A549 (cell line): ENCODE measurements around the gene DDX54. TPM values are rescaled to one million over a fixed set of nuclear protein-coding genes. Genes with fewer than 3 reads are reported as not detected.

Experiments used
- ATAC-seq, 2 experiments: fragments of 200-7000 bp in 1 of 2; fragments of >200 bp in 1 of 2; cut with Nextera tagmentation in 1 of 2; cut with Tn5 transposase in 1 of 2; 3 replicates each; pipeline versions ENCODE4 v1.8.0 to v1.9.1; 2018 to 2020; ENCODE audit warnings: mild to moderate bottlenecking in 1 of 2, moderate library complexity in 1 of 2
- CTCF ChIA-PET: fragments of 300-600 bp; sonication (Branson Sonifier 250); formaldehyde crosslinking; extraction: SDS; loops from one replicate; lab custom pipeline; 2021; ENCODE audit warnings: antibody characterized with exemption, inconsistent platforms; lab: Yijun Ruan, JAX
- POLR2A ChIA-PET: fragments of 350-600 bp; formaldehyde crosslinking; extraction: SDS; loops from one replicate; lab custom pipeline; 2021; ENCODE audit warnings: antibody characterized with exemption, inconsistent platforms; lab: Yijun Ruan, JAX
- DNase-seq, 2 experiments: peaks; one replicate each; pipeline versions ENCODE4 v3.0.0 to v3.0.0-alpha.2; 2011 to 2016; ENCODE audit warnings: low read depth in 1 of 2, low spot score in 1 of 2
- FAIRE-seq: peaks from 2 replicates; lab custom pipeline; 2011; peaks lifted over from hg19 to GRCh38; lab: Jason Lieb, UNC
- H3K27ac ChIP-seq, 2 experiments: fragments of >200 bp; sonication (Bioruptor Twin); formaldehyde crosslinking; 3 replicates each; pipeline ENCODE4 v1.5.1; 2016 to 2017
- H3K4me1 ChIP-seq: fragments of >200 bp; sonication (Bioruptor Twin); formaldehyde crosslinking; 3 replicates; pipeline ENCODE4 v1.6.1; 2016
- H3K4me2 ChIP-seq: fragments of >200 bp; sonication (Bioruptor Twin); formaldehyde crosslinking; 3 replicates; pipeline ENCODE4 v1.6.1; 2016
- H3K4me3 ChIP-seq: fragments of >200 bp; sonication (Bioruptor Twin); formaldehyde crosslinking; 3 replicates; pipeline ENCODE4 v1.5.1; 2016
- H3K9me3 ChIP-seq: fragments of >200 bp; sonication (Bioruptor Twin); formaldehyde crosslinking; 3 replicates; pipeline ENCODE4 v1.6.1; 2016
- BHLHE40 ChIP-seq: IDR thresholded peaks from 2 replicates; pipeline ENCODE4 v1.6.1; 2012; ENCODE audit warnings: low read depth, low read length, inconsistent platforms
- CBX8 ChIP-seq: fragments of 200-600 bp; sonication (generic); IDR thresholded peaks from 2 replicates; pipeline ENCODE4 v1.6.1; 2016
- CEBPB ChIP-seq, 2 experiments: fragments of >200 bp in 1 of 2; sonication (Bioruptor Twin) in 1 of 2; formaldehyde crosslinking in 1 of 2; IDR thresholded peaks; 2 replicates each; pipeline ENCODE4 v1.6.1; 2012 to 2016
- CHD2 ChIP-seq: fragments of 150-350 bp; IDR thresholded peaks from 2 replicates; pipeline ENCODE4 v1.6.1; 2014; ENCODE audit warnings: low read length; ENCODE audit not compliant: partially characterized antibody
- EHF ChIP-seq: fragments of 250-450 bp; sonication (Bioruptor Pico); IDR thresholded peaks from 2 replicates; pipeline ENCODE4 v1.5.0; 2020; ENCODE audit warnings: mild to moderate bottlenecking
- EP300 ChIP-seq, 2 experiments: fragments of >200 bp; sonication (Bioruptor Twin); formaldehyde crosslinking; IDR thresholded peaks; 2 replicates in 1 of 2; 3 replicates in 1 of 2; pipeline ENCODE4 v1.6.1; 2016 to 2017
- FOSB ChIP-seq: fragments of 250-450 bp; sonication (Bioruptor Pico); IDR thresholded peaks from 2 replicates; pipeline ENCODE4 v1.5.0; 2020; ENCODE audit warnings: mild to moderate bottlenecking, moderate library complexity
- FOSL2 ChIP-seq, 2 experiments: fragments of 450-650 bp in 1 of 2; fragments of >200 bp in 1 of 2; sonication (Bioruptor Twin) in 1 of 2; formaldehyde crosslinking; IDR thresholded peaks; 2 replicates each; pipeline versions ENCODE4 v1.5.0 to v1.6.1; 2016 to 2020; ENCODE audit warnings: mild to moderate bottlenecking in 1 of 2, moderate library complexity in 1 of 2
- GATA3 ChIP-seq: IDR thresholded peaks from 2 replicates; pipeline ENCODE4 v1.6.1; 2012; ENCODE audit warnings: borderline replicate concordance
- HEYL ChIP-seq: fragments of 250-450 bp; sonication (Bioruptor Pico); IDR thresholded peaks from 2 replicates; pipeline ENCODE4 v1.8.0; 2021; ENCODE audit warnings: mild to moderate bottlenecking, moderate library complexity
- HOXA7 ChIP-seq: fragments of 250-450 bp; sonication (Bioruptor Pico); IDR thresholded peaks from 2 replicates; pipeline ENCODE4 v1.5.0; 2020; ENCODE audit warnings: mild to moderate bottlenecking, moderate library complexity
- JUN ChIP-seq, 2 experiments: fragments of >200 bp; sonication (Bioruptor Twin); formaldehyde crosslinking; IDR thresholded peaks; 2 replicates in 1 of 2; 3 replicates in 1 of 2; pipeline ENCODE4 v1.6.1; 2016 to 2017
- KDM1A ChIP-seq: fragments of 200-600 bp; sonication (generic); IDR thresholded peaks from 2 replicates; pipeline ENCODE4 v1.6.1; 2016; ENCODE audit warnings: low read depth, mild to moderate bottlenecking
- KDM5A ChIP-seq: fragments of 200-600 bp; sonication (generic); IDR thresholded peaks from 2 replicates; pipeline ENCODE4 v1.6.1; 2016; ENCODE audit warnings: antibody characterized with exemption, mild to moderate bottlenecking
- MAZ ChIP-seq: fragments of 150-350 bp; IDR thresholded peaks from 2 replicates; pipeline ENCODE4 v1.6.1; 2014; ENCODE audit warnings: antibody characterized with exemption, low read depth, low read length, borderline replicate concordance
- NFE2L2 ChIP-seq: fragments of 150-350 bp; conservative IDR thresholded peaks from 2 replicates; pipeline ENCODE4 v1.6.1; 2014; ENCODE audit warnings: low read length
- POLR2A ChIP-seq: IDR thresholded peaks from 2 replicates; pipeline ENCODE4 v1.6.1; 2012; ENCODE audit warnings: mild to moderate bottlenecking, low read length
- RAD21 ChIP-seq, 2 experiments: fragments of >200 bp in 1 of 2; sonication (Bioruptor Twin) in 1 of 2; formaldehyde crosslinking in 1 of 2; IDR thresholded peaks in 1 of 2; conservative IDR thresholded peaks in 1 of 2; 2 replicates in 1 of 2; 3 replicates in 1 of 2; pipeline ENCODE4 v1.6.1; 2012 to 2018; ENCODE audit warnings: inconsistent platforms in 1 of 2
- RNF2 ChIP-seq: fragments of 200-600 bp; sonication (generic); IDR thresholded peaks from 2 replicates; pipeline ENCODE4 v1.6.1; 2016; ENCODE audit warnings: low read depth, mild to moderate bottlenecking, antibody characterized with exemption, moderate library complexity, borderline replicate concordance
- ZNF302 ChIP-seq: fragments of 250-450 bp; sonication (Bioruptor Pico); IDR thresholded peaks from 2 replicates; pipeline ENCODE4 v1.9.0; 2021; ENCODE audit warnings: inconsistent platforms, mild to moderate bottlenecking, moderate library complexity
- WGBS: methylation state at CpG from one replicate; pipeline ENCODE4 v1.1.6; 2017; ENCODE audit errors: missing lambda C conversion rate; 5-methylcytosine and 5-hydroxymethylcytosine counted together
- polyA plus RNA-seq, 4 experiments: library from polyadenylated mRNA; depleted of rRNA in 3 of 4; stranded (reverse); fragments of >200 nt; fragmentation: RNase III in 1 of 4; extraction: RNeasy Plus Mini Kit Qiagen cat#74134 plus additional on column Dnase treatment in 1 of 4; gene quantifications; 2 replicates in 3 of 4; 3 replicates in 1 of 4; pipeline ENCODE4 v1.2.3, GENCODE V29; 2011 to 2017
- TF ChIP-seq, protein P1 (sequence below): fragments of 250-450 bp; sonication (Bioruptor Pico); IDR thresholded peaks from 2 replicates; pipeline ENCODE4 v1.5.0; 2021; ENCODE audit warnings: mild to moderate bottlenecking, moderate library complexity, borderline replicate concordance
- TF ChIP-seq, protein P2 (sequence below): fragments of >200 bp; sonication (Bioruptor Twin); formaldehyde crosslinking; IDR thresholded peaks from 3 replicates; pipeline ENCODE4 v1.5.1; 2016

The DDX54 gene
- polyA plus RNA-seq, 2 of the 4 experiments (the other 2 are of a cell fraction): 62.4 to 64.5 TPM

DNA sequence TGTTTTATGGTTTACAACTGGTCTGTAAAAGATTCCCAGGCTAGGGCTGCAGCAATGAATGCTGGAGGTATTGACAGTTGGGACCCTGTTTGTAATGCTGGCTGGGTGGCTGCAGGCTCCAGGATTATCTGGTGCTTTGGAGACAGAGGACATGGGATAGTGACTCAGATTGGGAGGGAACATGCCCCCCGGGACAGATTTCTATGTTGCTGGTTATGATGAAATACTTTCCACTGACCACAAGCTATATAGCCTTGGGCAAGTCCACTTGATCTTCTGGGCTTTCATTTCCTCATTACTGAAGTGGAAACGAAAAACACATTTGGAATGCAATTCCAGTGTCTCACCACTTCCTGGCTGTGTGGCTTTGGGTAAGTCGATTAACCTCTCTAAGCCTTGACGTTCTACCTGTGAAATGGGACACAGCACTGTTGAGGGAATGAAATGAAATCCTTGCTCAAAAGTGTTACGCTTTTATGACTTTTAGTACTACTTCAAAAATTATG lies 29.7 kb upstream of the DDX54 start (continued):
- TF ChIP-seq FOSL2 (IDR thresholded peaks at IDR 0.05) (0 out of 2 replicates have a peak, but pooled peaks have one; percentile 27), FOSL2 (CRISPR knock-in tag; IDR thresholded peaks at IDR 0.05) (peak; percentile 79), BHLHE40 (no peak), GATA3 (no peak), HEYL (CRISPR knock-in tag) (no peak), CEBPB (IDR thresholded peaks at IDR 0.05) (peak; percentile 77 to 79; a peak in 3 of 4 replicates), FOSB (CRISPR knock-in tag) (0 out of 2 replicates have a peak, but pooled peaks have one; percentile 63), MAZ (no peak), RNF2 (no peak), JUN (IDR thresholded peaks at IDR 0.05) (peak; percentile 50 to 53; a peak in 2 of 5 replicates), EHF (CRISPR knock-in tag) (no peak), RAD21 (conservative IDR thresholded peaks at IDR 0.05 in 1 of 2, IDR thresholded peaks at IDR 0.05 in 1 of 2) (no peak), EP300 (IDR thresholded peaks at IDR 0.05) (peak in 1 of 2 experiments; percentile 39; a peak in 1 of 5 replicates), ZNF302 (CRISPR knock-in tag) (0 out of 2 replicates have a peak, but pooled peaks have one; percentile 30)

DNA sequence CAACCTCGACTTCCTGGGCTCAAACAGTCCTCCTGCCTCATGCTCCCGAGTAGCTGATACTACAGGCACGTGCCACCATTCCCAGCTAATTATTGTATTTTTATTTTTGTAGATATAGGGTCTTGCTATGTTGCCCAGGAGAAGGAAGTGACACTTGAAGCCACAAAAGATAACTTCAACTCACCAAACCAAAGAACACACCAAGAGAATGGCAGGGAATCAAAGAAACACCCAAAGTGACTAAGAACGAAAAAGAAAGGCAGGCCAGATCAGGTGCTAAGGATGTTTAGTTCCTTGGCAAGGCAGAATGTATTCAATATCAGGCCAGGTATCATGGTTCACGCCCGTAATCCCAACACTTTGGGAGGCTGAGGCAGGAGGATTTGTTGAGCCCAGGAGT lies 25.9 kb upstream of the DDX54 start:
- ATAC-seq (no peak), DNase-seq (no peak), FAIRE-seq (no peak)
- TF ChIP-seq KDM1A (no peak), HOXA7 (CRISPR knock-in tag) (no peak)
- TF ChIP-seq, protein P1, sequence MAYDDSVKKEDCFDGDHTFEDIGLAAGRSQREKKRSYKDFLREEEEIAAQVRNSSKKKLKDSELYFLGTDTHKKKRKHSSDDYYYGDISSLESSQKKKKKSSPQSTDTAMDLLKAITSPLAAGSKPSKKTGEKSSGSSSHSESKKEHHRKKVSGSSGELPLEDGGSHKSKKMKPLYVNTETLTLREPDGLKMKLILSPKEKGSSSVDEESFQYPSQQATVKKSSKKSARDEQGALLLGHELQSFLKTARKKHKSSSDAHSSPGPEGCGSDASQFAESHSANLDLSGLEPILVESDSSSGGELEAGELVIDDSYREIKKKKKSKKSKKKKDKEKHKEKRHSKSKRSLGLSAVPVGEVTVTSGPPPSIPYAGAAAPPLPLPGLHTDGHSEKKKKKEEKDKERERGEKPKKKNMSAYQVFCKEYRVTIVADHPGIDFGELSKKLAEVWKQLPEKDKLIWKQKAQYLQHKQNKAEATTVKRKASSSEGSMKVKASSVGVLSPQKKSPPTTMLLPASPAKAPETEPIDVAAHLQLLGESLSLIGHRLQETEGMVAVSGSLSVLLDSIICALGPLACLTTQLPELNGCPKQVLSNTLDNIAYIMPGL (CRISPR knock-in tag): no peak
- peaks cover 21% of the 10 kb centered on the region for H3K4me1 ChIP-seq
- WGBS: 77% methylated on average over 6 of the region's 6 CpGs
- CTCF ChIA-PET: interaction anchor here (1.4 to 1.7 kb wide), 2 partner anchors 37 to 101 kb away, joined by 3 read pairs; no protein-coding TSS in a partner anchor
- H3K27ac ChIP-seq: no peak overlapping the region
- POLR2A ChIA-PET: no interaction called here
- no peak overlapping the region for H3K4me2 ChIP-seq
- H3K4me3 ChIP-seq: no peak overlapping the region
- no peaks in the 10 kb centered on the region for H3K9me3 ChIP-seq

DNA sequence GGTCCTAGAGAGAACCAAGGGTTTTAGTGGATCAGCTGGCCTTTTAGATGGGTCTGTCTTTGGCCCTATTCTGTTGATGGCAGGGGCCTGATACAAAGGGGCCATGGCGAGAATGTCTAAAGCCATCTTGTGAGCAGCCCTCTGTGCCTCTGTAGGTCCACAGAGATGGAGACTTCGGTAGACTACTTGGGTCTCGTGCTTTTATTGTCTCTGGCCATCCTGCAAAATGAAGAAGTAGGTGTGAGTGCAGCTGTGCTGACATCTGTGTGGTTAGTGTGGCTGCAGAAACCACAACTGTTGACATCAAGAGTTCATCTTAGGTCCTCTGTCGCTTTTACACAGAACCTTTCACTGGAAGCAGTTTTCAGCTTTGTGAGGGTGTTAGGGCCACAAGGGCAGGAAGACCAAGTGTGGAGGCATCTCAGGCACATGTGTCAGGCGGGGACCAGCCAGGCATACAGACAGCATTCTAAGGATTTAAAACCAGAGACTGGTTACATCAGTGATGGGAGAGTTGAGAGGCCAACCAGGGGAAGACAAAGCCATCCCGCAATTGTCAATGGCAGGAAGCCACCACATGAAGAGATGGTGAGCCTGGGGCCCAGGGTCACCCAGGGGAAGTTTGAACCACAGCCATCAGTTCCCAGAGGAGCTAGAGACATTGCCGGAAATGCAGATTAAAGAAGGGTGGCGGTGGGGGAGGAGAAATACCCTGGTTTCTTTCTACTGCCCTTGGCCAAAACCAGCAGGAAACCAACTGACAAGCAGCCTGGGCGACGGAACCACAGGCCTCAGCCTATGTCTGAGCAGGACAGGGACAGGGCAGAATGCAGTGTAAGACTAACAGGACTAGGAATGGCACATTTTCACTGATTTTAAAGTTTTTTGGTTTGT lies 23.0 kb upstream of the DDX54 start:
- H3K27ac ChIP-seq: no peak overlapping the region
- TF ChIP-seq, protein P2, sequence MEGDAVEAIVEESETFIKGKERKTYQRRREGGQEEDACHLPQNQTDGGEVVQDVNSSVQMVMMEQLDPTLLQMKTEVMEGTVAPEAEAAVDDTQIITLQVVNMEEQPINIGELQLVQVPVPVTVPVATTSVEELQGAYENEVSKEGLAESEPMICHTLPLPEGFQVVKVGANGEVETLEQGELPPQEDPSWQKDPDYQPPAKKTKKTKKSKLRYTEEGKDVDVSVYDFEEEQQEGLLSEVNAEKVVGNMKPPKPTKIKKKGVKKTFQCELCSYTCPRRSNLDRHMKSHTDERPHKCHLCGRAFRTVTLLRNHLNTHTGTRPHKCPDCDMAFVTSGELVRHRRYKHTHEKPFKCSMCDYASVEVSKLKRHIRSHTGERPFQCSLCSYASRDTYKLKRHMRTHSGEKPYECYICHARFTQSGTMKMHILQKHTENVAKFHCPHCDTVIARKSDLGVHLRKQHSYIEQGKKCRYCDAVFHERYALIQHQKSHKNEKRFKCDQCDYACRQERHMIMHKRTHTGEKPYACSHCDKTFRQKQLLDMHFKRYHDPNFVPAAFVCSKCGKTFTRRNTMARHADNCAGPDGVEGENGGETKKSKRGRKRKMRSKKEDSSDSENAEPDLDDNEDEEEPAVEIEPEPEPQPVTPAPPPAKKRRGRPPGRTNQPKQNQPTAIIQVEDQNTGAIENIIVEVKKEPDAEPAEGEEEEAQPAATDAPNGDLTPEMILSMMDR: no peak
- TF ChIP-seq CHD2 (no peak), MAZ (no peak), NFE2L2 (no peak), EHF (CRISPR knock-in tag) (no peak), FOSL2 (IDR thresholded peaks at IDR 0.05) (no peak), FOSL2 (CRISPR knock-in tag; IDR thresholded peaks at IDR 0.05) (no peak), POLR2A (no peak), KDM5A (no peak), BHLHE40 (no peak), CBX8 (no peak), KDM1A (no peak)
- H3K4me1 ChIP-seq: no peaks in the 10 kb centered on the region
- ChIA-PET CTCF (interaction anchor here (0.8 to 2.1 kb wide), 3 partner anchors 11 to 217 kb away, joined by 3 to 6 read pairs (median 4); no protein-coding TSS in a partner anchor), POLR2A (no interaction called here)
- WGBS: 92% methylated on average over 10 of the region's 10 CpGs
- H3K9me3 ChIP-seq: no peaks in the 10 kb centered on the region
- FAIRE-seq: no peak
- ATAC-seq: no peak
- H3K4me3 ChIP-seq: no peak overlapping the region
- no peak for DNase-seq
- H3K4me2 ChIP-seq: no peak overlapping the region
